HG03060 (cell line): ENCODE results near the gene KLHL35.

Experiments
- ATAC-seq: cut with Tn5 transposase; IDR thresholded peaks from one replicate; pipeline ENCODE4 v1.9.1; 2021; ENCODE audit warnings: low read depth, moderate number of reproducible peaks; ENCODE audit not compliant: unreplicated experiment

Gene KLHL35

GRCh38 chr11:75432911-75433321, at the start of gene KLHL35:
TSS of gene KLHL35 (minus strand) at chr11:75433203. CDS start at chr11:75430629, 2,574 bp downstream.
- no peak for ATAC-seq

- no peak for ATAC-seq
These were observed 49.1 kb upstream of the KLHL35 start for GRCh38 chr11:75481922-75482606.

- ATAC-seq = no peak
These were observed 48.4 kb upstream of the KLHL35 start for GRCh38 chr11:75481223-75481921.

GRCh38 chr11:75480185-75481175, 47.5 kb upstream of the KLHL35 start:
- no peak for ATAC-seq

GRCh38 chr11:75479597-75480145, 46.7 kb upstream of the KLHL35 start:
- ATAC-seq = no peak

GRCh38 chr11:75478783-75479596, 46.0 kb upstream of the KLHL35 start:
- ATAC-seq = no peak

GRCh38 chr11:75477614-75477935, 44.6 kb upstream of the KLHL35 start:
- ATAC-seq = no peak

GRCh38 chr11:75476739-75477613, 44.0 kb upstream of the KLHL35 start:
- no peak for ATAC-seq

- ATAC-seq = no peak
These were observed 43.0 kb upstream of the KLHL35 start for GRCh38 chr11:75475767-75476650.

- no peak for ATAC-seq
These were observed 42.1 kb upstream of the KLHL35 start for GRCh38 chr11:75474878-75475766.

- ATAC-seq = no peak
These were observed 41.2 kb upstream of the KLHL35 start for GRCh38 chr11:75474240-75474639.

- no peak for ATAC-seq
These were observed 40.7 kb upstream of the KLHL35 start for GRCh38 chr11:75473684-75474083.

- no peak for ATAC-seq
These were observed 39.2 kb upstream of the KLHL35 start for GRCh38 chr11:75472081-75472732.

- ATAC-seq = no peak
These were observed 38.4 kb upstream of the KLHL35 start for GRCh38 chr11:75471176-75471973.

- no peak for ATAC-seq
These were observed 37.6 kb upstream of the KLHL35 start for GRCh38 chr11:75470476-75471080.
